NCI-H187 (cell line): ENCODE results near the gene ETF1.

Experiments used
- DNase-seq, 2 experiments: peaks; one replicate each; lab custom pipeline; 2025; lab: John Stamatoyannopoulos, UW

The ETF1 gene

GRCh38 chr5:138542956-138543729 lies at the start of gene ETF1:
Gene ETF1 (minus strand): TSS chr5:138543236. CDS start chr5:138542918, 318 bp downstream.
- peak; percentile 92 to 97 for DNase-seq

GRCh38 chr5:138588013-138588788 lies 45.2 kb upstream of the ETF1 start:
- DNase-seq = no peak

GRCh38 chr5:138585157-138585556 lies 42.1 kb upstream of the ETF1 start:
- no peak for DNase-seq

GRCh38 chr5:138583984-138584637 lies 41.1 kb upstream of the ETF1 start:
- DNase-seq = no peak

GRCh38 chr5:138582959-138583358 lies 39.9 kb upstream of the ETF1 start:
- no peak for DNase-seq

- DNase-seq = no peak
These were observed 37.7 kb upstream of the ETF1 start for GRCh38 chr5:138580777-138581176.

GRCh38 chr5:138580001-138580400 lies 37.0 kb upstream of the ETF1 start:
- DNase-seq = no peak

GRCh38 chr5:138579517-138579863 lies 36.5 kb upstream of the ETF1 start:
- DNase-seq = no peak

GRCh38 chr5:138577452-138577851 lies 34.4 kb upstream of the ETF1 start:
- no peak for DNase-seq

GRCh38 chr5:138575194-138576015 lies 32.4 kb upstream of the ETF1 start, which contains the start of gene HSPA9:
Gene HSPA9 (minus strand): TSS chr5:138575401. CDS start chr5:138575318, 83 bp downstream.
- peak; percentile 97 for DNase-seq

GRCh38 chr5:138574744-138575193 lies 31.7 kb upstream of the ETF1 start:
- no peak for DNase-seq

- no peak for DNase-seq
These were observed 31.1 kb upstream of the ETF1 start for GRCh38 chr5:138573949-138574670.

- no peak for DNase-seq
These were observed 30.2 kb upstream of the ETF1 start for GRCh38 chr5:138573223-138573622.

- DNase-seq = no peak
These were observed 27.8 kb upstream of the ETF1 start for GRCh38 chr5:138570871-138571270.

- DNase-seq = no peak
These were observed 26.7 kb upstream of the ETF1 start for GRCh38 chr5:138569782-138570181.

GRCh38 chr5:138568061-138568824 lies 25.2 kb upstream of the ETF1 start:
- no peak for DNase-seq

GRCh38 chr5:138566792-138567191 lies 23.8 kb upstream of the ETF1 start:
- DNase-seq = no peak

GRCh38 chr5:138565100-138565821 lies 22.2 kb upstream of the ETF1 start:
- DNase-seq = no peak

- no peak for DNase-seq
These were observed 21.2 kb upstream of the ETF1 start for GRCh38 chr5:138564242-138564641.
